Measurements from ENCODE around the gene CX3CL1.
"Not testable (repeated sequence)": the region's sequence is repeated elsewhere in the genome, so short reads cannot be mapped to it uniquely, and the experiment has no call there.

Gene CX3CL1

GRCh38 chr16:57357330-57358085 is 14.8 kb upstream of the CX3CL1 start:
- DNase-seq (ENCODE audit: low spot score), result no peak

GRCh38 chr16:57358086-57358420 is 14.2 kb upstream of the CX3CL1 start:
- DNase-seq (ENCODE audit: low spot score), result no peak

GRCh38 chr16:57358527-57359095 is 13.7 kb upstream of the CX3CL1 start, which contains the start of gene CCL22:
Gene CCL22, plus strand, starts transcription at chr16:57358783. Its CDS starts 34 bp downstream, at chr16:57358817.
- no peak for DNase-seq (ENCODE audit: low spot score)

- DNase-seq (ENCODE audit: low spot score), result no peak
These were observed 11.9 kb upstream of the CX3CL1 start for GRCh38 chr16:57360321-57360935.

GRCh38 chr16:57361404-57361803 is 10.9 kb upstream of the CX3CL1 start:
- no peak for DNase-seq (ENCODE audit: low spot score)

- no peak for DNase-seq (ENCODE audit: low spot score)
These were observed 8.1 kb upstream of the CX3CL1 start for GRCh38 chr16:57364143-57364542.

- no peak for DNase-seq (ENCODE audit: low spot score)
These were observed 5.7 kb upstream of the CX3CL1 start for GRCh38 chr16:57366544-57367040.

- DNase-seq (ENCODE audit: low spot score), result peak; percentile 58
These were observed 5.1 kb upstream of the CX3CL1 start for GRCh38 chr16:57367116-57367752.

GRCh38 chr16:57371494-57372371 is 557 bp upstream of the CX3CL1 start:
- no peak for DNase-seq (ENCODE audit: low spot score)

GRCh38 chr16:57373117-57373947 is 1.0 kb downstream of the CX3CL1 start:
- no peak for DNase-seq (ENCODE audit: low spot score)

- DNase-seq (ENCODE audit: low spot score), result no peak
These were observed 1.8 kb downstream of the CX3CL1 start for GRCh38 chr16:57374067-57374534.

GRCh38 chr16:57374925-57375465 is 2.7 kb downstream of the CX3CL1 start:
- DNase-seq (ENCODE audit: low spot score), result not testable (repeated sequence)

GRCh38 chr16:57376313-57376818 is 4.1 kb downstream of the CX3CL1 start:
- no peak for DNase-seq (ENCODE audit: low spot score)

- no peak for DNase-seq (ENCODE audit: low spot score)
These were observed 5.0 kb downstream of the CX3CL1 start for GRCh38 chr16:57377080-57377841.

GRCh38 chr16:57379579-57379978 is 7.3 kb downstream of the CX3CL1 start:
- DNase-seq (ENCODE audit: low spot score), result no peak

- DNase-seq (ENCODE audit: low spot score), result peak; percentile 48
These were observed 8.6 kb downstream of the CX3CL1 start for GRCh38 chr16:57380671-57381462.

GRCh38 chr16:57381791-57382534 is 9.7 kb downstream of the CX3CL1 start:
- DNase-seq (ENCODE audit: low spot score), result no peak

Measured in kidney capillary endothelial cell (primary cell).